HepG2 (cell line): ENCODE results near the gene IL1RAPL2. TPM values are rescaled to one million over a fixed set of nuclear protein-coding genes. Genes with fewer than 3 reads are reported as not detected.

Source experiments
- ATAC-seq: fragments of 200-7000 bp; cut with Tn5 transposase; 3 replicates; pipeline ENCODE4 v1.9.1; 2020; ENCODE audit warnings: mild to moderate bottlenecking, moderate library complexity
- BruUV-seq: library from RNA; stranded (reverse); fragments of 400-500 nt; replicated peaks from 2 replicates; lab custom pipeline; 2021; lab: Mats Ljungman, UMichigan
- CTCF ChIA-PET: fragments of 300-600 bp; formaldehyde crosslinking; extraction: SDS; loops from one replicate; lab custom pipeline; 2021; ENCODE audit warnings: low total read pairs, inconsistent platforms, low intra/inter-chr PET ratio; lab: Yijun Ruan, JAX
- POLR2A ChIA-PET: fragments of 350-600 bp; sonication (Branson Sonifier 250); formaldehyde crosslinking; loops from one replicate; lab custom pipeline; 2020; ENCODE audit warnings: antibody characterized with exemption, inconsistent platforms; lab: Yijun Ruan, JAX
- DNase-seq: peaks from one replicate; pipeline ENCODE4 v3.0.0-alpha.2; 2015; ENCODE audit warnings: low spot score
- FAIRE-seq: peaks from 3 replicates; lab custom pipeline; 2011; peaks lifted over from hg19 to GRCh38; lab: Jason Lieb, UNC
- H2AFZ ChIP-seq: one replicate; pipeline ENCODE4 v1.6.1; 2011; ENCODE audit warnings: low read length, inconsistent platforms
- H3K27ac ChIP-seq: fragments of 300-600 bp; 3 replicates; pipeline ENCODE4 v1.8.0; 2011; ENCODE audit warnings: mixed run types, mild to moderate bottlenecking, mixed read lengths, low read length, inconsistent platforms; ENCODE audit not compliant: insufficient read depth; ENCODE audit errors: extremely low read length
- H3K27me3 ChIP-seq, 2 experiments: fragments of 200-600 bp in 1 of 2; 2 replicates in 1 of 2; 3 replicates in 1 of 2; pipeline versions ENCODE4 v1.6.0 to v1.8.0; 2011; ENCODE audit warnings: low read length in 2 of 2, mild to moderate bottlenecking in 2 of 2, moderate library complexity in 2 of 2, inconsistent platforms in 1 of 2; ENCODE audit not compliant: insufficient read depth in 2 of 2, control insufficient read depth in 1 of 2
- H3K36me3 ChIP-seq, 2 experiments: fragments of 200-600 bp in 1 of 2; replicated peaks in 1 of 2; 2 replicates in 1 of 2; 3 replicates in 1 of 2; pipeline versions ENCODE4 v1.5.1 to v1.8.0; 2011; ENCODE audit warnings: low read length in 2 of 2, inconsistent platforms in 1 of 2; ENCODE audit not compliant: insufficient read depth in 2 of 2, control insufficient read depth in 1 of 2
- H3K4me1 ChIP-seq: 2 replicates; pipeline ENCODE4 v1.5.1; 2012; ENCODE audit warnings: low read length, inconsistent platforms; ENCODE audit not compliant: insufficient read depth
- H3K4me2 ChIP-seq: 2 replicates; pipeline ENCODE4 v1.6.0; 2011; ENCODE audit warnings: low read depth, low read length, inconsistent platforms
- H3K4me3 ChIP-seq, 3 experiments: fragments of 200-600 bp in 1 of 3; sonication (generic), shearing (Covaris generic) in 1 of 3; replicated peaks in 1 of 3; 2 replicates each; pipeline ENCODE4 v1.5.1; 2011 to 2016; ENCODE audit warnings: low read length in 3 of 3, inconsistent platforms in 2 of 3, low read depth in 2 of 3, mild to moderate bottlenecking in 2 of 3, control low read depth in 1 of 3, mixed read lengths in 1 of 3; ENCODE audit not compliant: insufficient read depth in 1 of 3
- H3K79me2 ChIP-seq: one replicate; pipeline ENCODE4 v1.6.1; 2011; ENCODE audit warnings: low read length, inconsistent platforms; ENCODE audit not compliant: insufficient read depth
- H3K9ac ChIP-seq: 2 replicates; pipeline ENCODE4 v1.6.0; 2011; ENCODE audit warnings: mild to moderate bottlenecking, low read depth, low read length, inconsistent platforms; ENCODE audit not compliant: insufficient read depth
- H3K9me3 ChIP-seq: 2 replicates; pipeline ENCODE4 v1.5.1; 2012; ENCODE audit warnings: mild to moderate bottlenecking, low read length
- H4K20me1 ChIP-seq: 2 replicates; pipeline ENCODE4 v1.6.0; 2011; ENCODE audit warnings: inconsistent platforms, mild to moderate bottlenecking, low read length, moderate library complexity; ENCODE audit not compliant: insufficient read depth
- ARNT2 ChIP-seq: sonication (generic); formaldehyde crosslinking; IDR thresholded peaks from 2 replicates; pipeline ENCODE4 v1.8.0; 2022; ENCODE audit warnings: mild to moderate bottlenecking, low read depth, missing genetic modification reagents, moderate library complexity
- CHCHD3 ChIP-seq: sonication (generic); formaldehyde crosslinking; IDR thresholded peaks from 2 replicates; pipeline ENCODE4 v1.8.0; 2022; ENCODE audit warnings: mild to moderate bottlenecking, missing genetic modification reagents, moderate library complexity
- FIP1L1 ChIP-seq: fragments of 200-400 bp; formaldehyde crosslinking; IDR thresholded peaks from 2 replicates; pipeline ENCODE4 v1.6.1; 2018; ENCODE audit warnings: low read depth, mild to moderate bottlenecking, low read length, moderate library complexity, borderline replicate concordance; ENCODE audit not compliant: insufficient read depth
- FLYWCH1 ChIP-seq: sonication (generic); formaldehyde crosslinking; IDR thresholded peaks from 2 replicates; pipeline ENCODE4 v1.8.1; 2023; ENCODE audit warnings: mild to moderate bottlenecking, missing genetic modification reagents
- FOXJ3 ChIP-seq: sonication (generic); formaldehyde crosslinking; IDR thresholded peaks from 2 replicates; pipeline ENCODE4 v1.4.0; 2020; ENCODE audit warnings: missing genetic modification reagents, mild to moderate bottlenecking, borderline replicate concordance
- FOXP1 ChIP-seq, 2 experiments: fragments of 450-650 bp in 1 of 2; IDR thresholded peaks; 2 replicates each; pipeline ENCODE4 v1.6.1; 2017 to 2018; ENCODE audit warnings: antibody characterized with exemption in 1 of 2
- GATA4 ChIP-seq: sonication (generic); IDR thresholded peaks from 2 replicates; pipeline ENCODE4 v1.6.1; 2016; ENCODE audit warnings: antibody characterized with exemption, low read depth, borderline replicate concordance
- GLMP ChIP-seq: sonication (generic); formaldehyde crosslinking; IDR thresholded peaks from 2 replicates; pipeline ENCODE4 v1.9.0; 2021; ENCODE audit warnings: missing genetic modification reagents, mild to moderate bottlenecking, borderline replicate concordance
- KDM5A ChIP-seq: fragments of 200-600 bp; sonication (generic); IDR thresholded peaks from 2 replicates; pipeline ENCODE4 v1.7.0; 2018; ENCODE audit warnings: antibody characterized with exemption, mild to moderate bottlenecking, low read length, borderline replicate concordance
- NFE2L2 ChIP-seq: fragments of 150-350 bp; IDR thresholded peaks from 2 replicates; pipeline ENCODE4 v1.6.1; 2014; ENCODE audit warnings: low read length
- NR2C2 ChIP-seq: sonication (generic); formaldehyde crosslinking; IDR thresholded peaks from 2 replicates; pipeline ENCODE4 v1.4.0; 2020; ENCODE audit warnings: missing genetic modification reagents, mild to moderate bottlenecking, moderate library complexity, borderline replicate concordance
- PBX2 ChIP-seq: IDR thresholded peaks from 2 replicates; pipeline ENCODE4 v1.6.1; 2016; ENCODE audit warnings: control low read depth
- SIN3A ChIP-seq: IDR thresholded peaks from 2 replicates; pipeline ENCODE4 v1.6.1; 2011; ENCODE audit warnings: low read depth, mild to moderate bottlenecking, control low read depth, low read length, borderline replicate concordance
- THAP8 ChIP-seq: sonication (generic); formaldehyde crosslinking; IDR thresholded peaks from 2 replicates; pipeline ENCODE4 v1.5.1; 2020; ENCODE audit warnings: missing genetic modification reagents, mild to moderate bottlenecking, borderline replicate concordance
- THRA ChIP-seq: sonication (generic); formaldehyde crosslinking; IDR thresholded peaks from 2 replicates; pipeline ENCODE4 v1.4.0; 2020; ENCODE audit warnings: missing genetic modification reagents, borderline replicate concordance
- ZBTB42 ChIP-seq: sonication (generic); formaldehyde crosslinking; IDR thresholded peaks from 2 replicates; pipeline ENCODE4 v1.5.0; 2020; ENCODE audit warnings: mild to moderate bottlenecking, missing genetic modification reagents
- ZNF230 ChIP-seq: sonication (generic); formaldehyde crosslinking; IDR thresholded peaks from 2 replicates; pipeline ENCODE4 v1.4.0; 2020; ENCODE audit warnings: mild to moderate bottlenecking, missing genetic modification reagents
- ZNF234 ChIP-seq: sonication (generic); formaldehyde crosslinking; conservative IDR thresholded peaks from 2 replicates; pipeline ENCODE4 v1.5.1; 2020; ENCODE audit warnings: mild to moderate bottlenecking, missing genetic modification reagents
- ZNF558 ChIP-seq: sonication (generic); formaldehyde crosslinking; IDR thresholded peaks from 2 replicates; pipeline ENCODE4 v1.9.0; 2022; ENCODE audit warnings: mild to moderate bottlenecking, missing genetic modification reagents, borderline replicate concordance
- ZNF619 ChIP-seq: sonication (generic); formaldehyde crosslinking; IDR thresholded peaks from 2 replicates; pipeline ENCODE4 v1.4.0; 2020; ENCODE audit warnings: mild to moderate bottlenecking, missing genetic modification reagents
- in situ Hi-C: cut with HindIII; loops from 2 replicates; pipeline ENCODE4 v1.10.0; 2017; ENCODE audit warnings: low pct_unique_long_range_greater_than_20kb; ENCODE audit not compliant: extremely low pct_ligation_motif_present
- intact Hi-C: fragments of 100-400 bp; cut with micrococcal nuclease; formaldehyde crosslinking; loops from one replicate; pipeline ENCODE4 v1.10.0; 2022; ENCODE audit not compliant: unreplicated experiment
- polyA plus RNA-seq, 8 experiments: library from polyadenylated mRNA; depleted of rRNA in 3 of 8; stranded (reverse) in 7 of 8; unstranded in 1 of 8; fragments of >200 nt; fragmentation: Illumina TruSeq in 4 of 8; extraction: Trizol in 4 of 8; gene quantifications; 2 replicates each; pipeline versions ENCODE4 v1.2.1 to v1.2.3, GENCODE V29; 2011 to 2016; ENCODE audit warnings: low read depth in 4 of 8, missing spikeins in 1 of 8, mixed read lengths in 1 of 8; ENCODE audit not compliant: insufficient read depth in 1 of 8
- total RNA-seq, 5 experiments: library from RNA; depleted of rRNA; stranded (reverse); fragments of >200 nt; fragmentation: Illumina TruSeq; extraction: Trizol; gene quantifications; 2 replicates each; pipeline ENCODE4 v1.2.3, GENCODE V29; 2016; ENCODE audit warnings: low read depth in 1 of 5

IL1RAPL2 gene
- total and polyA plus RNA-seq, 2 of the 13 experiments (the other 11 are each of a cell fraction or from before 2014, with no cell fraction given) = not detected

GRCh38 chrX:105038672-105039328 lies 472.8 kb downstream of the IL1RAPL2 start:
- H3K27me3 ChIP-seq = no peaks in the 10 kb centered on the region
- intact Hi-C loops = no loop called here
- H2AFZ ChIP-seq = no peak overlapping the region
- no peak overlapping the region for H3K4me3 ChIP-seq
- ChIA-PET CTCF (no interaction called here), POLR2A (no interaction called here)
- FAIRE-seq (no peak), DNase-seq (no peak), ATAC-seq (no peak)
- H3K4me2 ChIP-seq = no peak overlapping the region
- no peak for TF ChIP-seq FOXP1 (IDR thresholded peaks at IDR 0.05)
- TF ChIP-seq FOXP1 (CRISPR knock-in tag; IDR thresholded peaks at IDR 0.05) = no peak
- TF ChIP-seq CHCHD3 = no peak
- TF ChIP-seq FIP1L1 = no peak
- no peak for TF ChIP-seq GATA4
- no peak for TF ChIP-seq ZNF619 (CRISPR knock-in tag)
- no peak for TF ChIP-seq KDM5A
- no peak for TF ChIP-seq FLYWCH1 (CRISPR knock-in tag)
- no peak for TF ChIP-seq THRA
- TF ChIP-seq ZNF234 (CRISPR knock-in tag) = no peak
- no peak for TF ChIP-seq SIN3A
- TF ChIP-seq NR2C2 = no peak
- TF ChIP-seq FOXJ3 (CRISPR knock-in tag) = no peak
- TF ChIP-seq ZNF558 = no peak
- no peak for TF ChIP-seq ZBTB42 (CRISPR knock-in tag)
- TF ChIP-seq NFE2L2 = no peak
- TF ChIP-seq GLMP = no peak
- no peak for TF ChIP-seq ARNT2
- TF ChIP-seq PBX2 = no peak
- TF ChIP-seq THAP8 (CRISPR knock-in tag) = no peak
- TF ChIP-seq ZNF230 (CRISPR knock-in tag) = no peak
- no peak overlapping the region for H3K9ac ChIP-seq
- no peak overlapping the region for H3K27ac ChIP-seq
- no peaks in the 10 kb centered on the region for H3K4me1 ChIP-seq
- BruUV-seq = no TSS peak
- no peaks in the 10 kb centered on the region for H3K79me2 ChIP-seq
- no peaks in the 10 kb centered on the region for H3K36me3 ChIP-seq
- in situ Hi-C loops = no loop called here
- no peaks in the 10 kb centered on the region for H4K20me1 ChIP-seq
- no peaks in the 10 kb centered on the region for H3K9me3 ChIP-seq
